Dendritic cell treated with granulocyte-macrophage colony-stimulating factor and Interleukin-4, amounts not matched to agents 40 ng/mL and 50 ng/mL, for 4 days (primary cell): ENCODE measurements around the gene ILKAP.

Experiments
- H3K27ac Mint-ChIP-seq: one replicate; pipeline ENCODE4 v1.8.0; 2022; ENCODE audit warnings: mild to moderate bottlenecking, mixed read lengths
- H3K27me3 Mint-ChIP-seq: one replicate; pipeline ENCODE4 v1.8.0; 2022; ENCODE audit warnings: mild to moderate bottlenecking, mixed read lengths
- H3K36me3 Mint-ChIP-seq: one replicate; pipeline ENCODE4 v1.8.0; 2022; ENCODE audit warnings: low read depth, mixed read lengths
- H3K4me1 Mint-ChIP-seq: one replicate; pipeline ENCODE4 v1.8.0; 2022; ENCODE audit warnings: low read depth, mixed read lengths
- H3K4me3 Mint-ChIP-seq: one replicate; pipeline ENCODE4 v1.8.0; 2022; ENCODE audit warnings: mild to moderate bottlenecking, moderate library complexity, mixed read lengths
- H3K9me3 Mint-ChIP-seq: one replicate; pipeline ENCODE4 v1.8.0; 2022; ENCODE audit warnings: mixed read lengths
- intact Hi-C: fragments of 100-400 bp; cut with micrococcal nuclease; formaldehyde crosslinking; loops from one replicate; pipeline ENCODE4 v1.15.0; 2022

Gene ILKAP

DNA sequence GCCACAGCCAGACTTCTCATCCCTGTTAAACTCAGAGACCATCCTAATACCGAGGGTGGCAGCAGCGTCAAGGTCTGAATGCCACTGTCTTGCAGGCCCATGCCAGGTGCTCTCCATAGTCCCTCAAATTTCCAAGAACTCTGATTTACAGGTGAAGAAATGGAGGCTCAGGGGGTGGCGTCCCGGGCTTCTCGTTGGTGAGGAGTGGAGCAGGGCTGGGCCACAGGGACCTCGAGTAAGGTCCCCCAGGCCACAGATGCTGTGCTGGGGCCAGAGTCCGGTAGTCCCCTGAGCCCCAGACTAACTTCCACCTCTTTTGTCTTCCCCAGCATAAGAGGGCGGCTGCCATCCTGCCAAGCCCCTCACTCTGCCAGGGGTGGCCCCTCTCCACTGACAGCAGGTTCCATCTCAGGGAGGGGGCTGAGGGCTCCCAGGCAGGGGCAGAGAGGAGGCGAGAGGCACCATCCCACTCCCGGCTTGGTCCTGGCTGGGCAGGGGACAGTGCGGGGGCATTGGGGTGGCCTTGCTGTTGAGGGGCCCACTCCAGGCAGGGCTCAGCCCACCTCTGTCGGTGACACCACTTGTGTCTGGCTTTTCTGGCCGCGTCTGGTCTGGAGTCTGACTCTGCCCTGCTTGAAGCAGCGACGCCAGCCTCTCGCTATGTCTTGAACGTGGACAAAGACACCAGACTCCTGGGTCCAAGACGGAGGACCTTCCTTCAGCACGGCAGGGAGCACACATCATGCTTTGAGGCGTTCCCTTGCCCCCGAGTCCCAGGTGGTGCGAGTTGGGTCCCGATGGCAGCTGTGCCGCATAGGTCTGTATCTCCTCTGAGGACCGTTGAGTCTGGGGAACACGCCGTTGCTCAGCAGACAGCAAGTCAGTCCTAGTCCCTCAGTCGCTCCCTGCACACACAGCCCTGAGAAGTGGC lies 80.9 kb downstream of the ILKAP start:
- Mint-ChIP-seq H3K36me3 (peaks cover 8% of the 10 kb centered on the region), H3K4me1 (no peaks in the 10 kb centered on the region), H3K27ac (no peak overlapping the region), H3K9me3 (no peaks in the 10 kb centered on the region), H3K27me3 (peaks cover 28% of the 10 kb centered on the region), H3K4me3 (no peak overlapping the region)
- intact Hi-C loops, result no loop called here

DNA sequence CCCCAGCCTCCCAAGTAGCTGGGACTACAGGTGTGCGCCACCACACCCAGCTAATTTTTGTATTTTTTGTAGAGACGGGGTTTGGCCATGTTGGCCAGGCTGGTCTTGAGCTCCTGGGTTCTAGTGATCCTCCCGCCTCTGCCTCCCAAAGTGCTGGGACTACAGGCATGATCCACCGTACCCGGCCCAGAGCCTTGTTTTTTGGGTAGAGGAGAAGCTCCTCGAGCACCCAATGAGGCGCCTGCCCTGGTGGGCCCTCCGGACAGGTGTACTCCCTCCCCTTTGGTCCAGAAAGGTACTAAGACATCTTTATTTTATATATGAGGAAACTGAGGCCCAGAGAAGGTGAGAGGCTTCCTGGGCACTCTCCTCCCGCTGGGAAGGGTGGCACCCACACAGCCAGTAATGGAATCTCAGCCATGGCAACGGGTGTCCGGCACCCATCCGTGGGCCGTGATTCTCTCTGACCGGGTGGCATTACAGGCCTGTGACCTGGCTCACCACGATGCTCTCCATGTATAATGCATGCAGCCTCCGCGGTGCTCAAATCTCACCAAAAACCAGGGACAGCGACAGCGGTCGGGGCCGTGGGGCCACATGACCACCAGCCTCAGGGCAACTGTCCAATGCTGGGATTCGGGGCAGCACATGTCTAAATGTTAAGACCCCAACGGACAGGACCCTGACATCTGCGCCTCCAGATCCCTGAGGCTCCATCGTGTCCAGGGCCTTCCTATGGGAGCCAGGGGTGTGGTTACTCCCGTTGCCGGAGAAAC lies 81.8 kb downstream of the ILKAP start:
- Mint-ChIP-seq H3K4me1 (no peaks in the 10 kb centered on the region), H3K27ac (no peak overlapping the region), H3K4me3 (no peak overlapping the region), H3K36me3 (peaks cover 8% of the 10 kb centered on the region), H3K9me3 (no peaks in the 10 kb centered on the region), H3K27me3 (peaks cover 35% of the 10 kb centered on the region)
- intact Hi-C loops, result no loop called here

DNA sequence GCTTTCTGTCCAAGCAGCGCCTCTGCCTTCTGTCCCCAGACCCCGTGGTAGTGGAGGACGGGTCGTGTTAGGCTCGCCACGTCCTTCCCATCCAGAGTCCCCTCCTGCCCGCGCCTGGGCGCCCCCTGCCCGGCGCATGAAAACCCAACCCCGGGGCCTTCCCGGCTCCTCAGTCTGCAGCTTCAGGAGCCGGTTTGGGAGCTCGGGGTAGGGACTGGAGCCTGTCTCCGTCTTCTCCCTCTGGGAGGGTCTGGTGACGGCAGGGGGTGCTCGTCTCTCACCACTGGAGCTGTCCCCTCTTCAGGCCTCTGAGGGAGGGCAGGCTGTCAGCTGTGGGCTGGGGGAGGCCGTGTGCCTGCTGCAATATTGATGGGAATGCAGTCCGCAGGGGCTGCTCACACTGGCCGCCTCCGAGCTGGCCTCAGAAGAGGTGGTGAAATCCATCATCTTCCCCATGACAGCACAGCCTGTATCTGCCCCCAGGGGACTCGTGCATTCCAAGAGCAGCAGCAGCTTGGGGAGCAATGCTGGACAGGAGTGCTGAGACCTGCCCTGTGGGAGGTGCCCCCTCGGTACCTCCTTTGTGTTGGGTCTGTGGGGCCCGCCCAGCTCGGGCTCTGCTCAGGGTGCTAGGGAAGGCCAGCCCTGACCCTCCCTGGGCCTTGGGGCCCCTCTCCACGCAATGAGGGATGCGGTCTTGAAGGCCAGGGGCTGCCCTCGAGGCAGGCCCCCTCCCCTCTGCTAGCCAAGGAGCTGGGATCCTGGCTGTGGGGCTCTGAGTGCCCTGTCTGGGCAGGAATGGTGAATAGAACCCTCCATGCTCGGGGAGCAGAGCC lies 82.8 kb downstream of the ILKAP start:
- intact Hi-C loops, result no loop called here
- Mint-ChIP-seq H3K9me3 (no peaks in the 10 kb centered on the region), H3K27ac (no peak overlapping the region), H3K4me1 (no peaks in the 10 kb centered on the region), H3K36me3 (peaks cover 8% of the 10 kb centered on the region), H3K27me3 (peaks cover 35% of the 10 kb centered on the region), H3K4me3 (no peak overlapping the region)
